Subcutaneous preadipocyte (primary cell): ENCODE results near the gene OPALIN. TPM values are rescaled to one million over a fixed set of nuclear protein-coding genes. Genes with fewer than 3 reads are reported as not detected.

Experiments
- total RNA-seq: library from RNA; depleted of rRNA; stranded (reverse); fragments of >200 nt; gene quantifications from 2 replicates; pipeline ENCODE4 v1.2.3, GENCODE V29; 2012

Gene OPALIN, protein sequence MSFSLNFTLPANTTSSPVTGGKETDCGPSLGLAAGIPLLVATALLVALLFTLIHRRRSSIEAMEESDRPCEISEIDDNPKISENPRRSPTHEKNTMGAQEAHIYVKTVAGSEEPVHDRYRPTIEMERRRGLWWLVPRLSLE
- total RNA-seq, result not detected in 2 replicates

DNA sequence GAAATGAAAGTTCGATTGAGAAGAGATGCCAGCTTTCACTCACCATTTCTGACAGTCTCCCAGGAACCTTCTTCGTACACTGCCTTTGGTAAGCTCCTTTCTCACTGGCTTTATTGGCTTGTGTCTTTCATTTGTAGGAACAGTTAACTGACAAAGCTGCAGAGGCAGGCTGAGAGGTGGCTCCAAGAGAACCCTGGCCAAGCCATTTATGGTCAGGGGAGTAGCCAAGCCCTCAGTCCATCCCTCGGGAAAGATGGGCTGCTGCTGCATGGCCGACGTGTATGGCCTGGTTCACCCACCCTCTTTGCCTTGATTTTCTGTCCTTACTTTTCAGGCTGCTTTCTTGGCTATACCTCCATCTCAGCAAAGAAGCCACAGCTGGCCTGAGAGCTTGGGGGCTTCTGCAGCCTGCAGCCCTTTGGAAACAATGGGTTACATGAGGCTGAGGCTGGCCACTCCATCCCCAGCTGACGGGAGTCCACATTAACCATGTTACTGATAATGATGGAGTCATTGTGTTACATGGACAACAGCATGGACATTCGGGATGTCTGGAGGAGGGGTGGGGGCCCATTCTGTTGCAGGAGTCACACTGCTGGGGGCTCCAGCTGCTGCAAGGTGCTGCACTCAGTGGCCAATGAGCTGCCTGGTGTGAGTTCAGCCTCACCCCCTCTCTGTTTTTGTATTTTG is at the start of gene OPALIN:
Gene OPALIN (minus strand): TSS at position 152 of the 690 bp plus-strand sequence. CDS start 106 bp downstream, at position 46.

GRCh38 chr10:96304230-96304629 is 54.6 kb downstream of the OPALIN start, which contains the start of gene DNTT:
Gene DNTT (plus strand): TSS chr10:96304434. CDS start chr10:96304498, 64 bp downstream.

Other genes starting within 250 kb of the OPALIN start
- 10.3 and 11.3 TPM in 2 replicates for gene ZNF518A, start 228.7 kb downstream of the OPALIN start, total RNA-seq
- gene BLNK, start 87.4 kb downstream of the OPALIN start, total RNA-seq, result not detected in 2 replicates
- gene DNTT, start 54.6 kb downstream of the OPALIN start, total RNA-seq, result not detected in 2 replicates
- under 0.01 TPM in 1 of 2 replicates, not detected in the other for gene TLL2, start 154.9 kb upstream of the OPALIN start, total RNA-seq
- 71.7 and 87.8 TPM in 2 replicates for gene TM9SF3, start 228.0 kb upstream of the OPALIN start, total RNA-seq